ENCODE measurements around the gene PREB. TPM values are rescaled to one million over a fixed set of nuclear protein-coding genes. Genes with fewer than 3 reads are reported as not detected.
"Not testable (repeated sequence)": the region's sequence is repeated elsewhere in the genome, so short reads cannot be mapped to it uniquely, and the experiment has no call there.

The PREB gene
- total RNA-seq, 1 donor from 2014 or later, result 48.9 TPM

GRCh38 chr2:27115519-27115918, 18.9 kb downstream of the PREB start:
- Histone ChIP-seq H3K27me3 (ENCODE audit: insufficient read depth, low read length) (peaks cover 32% of the 10 kb centered on the region), H2AFZ (ENCODE audit: low read depth, low read length) (no peak overlapping the region), H3K9me3 (ENCODE audit: insufficient read depth, low read depth, low read length) (peaks cover 2% of the 10 kb centered on the region), H4K20me1 (ENCODE audit: insufficient read depth, low read length) (no peaks in the 10 kb centered on the region), H3K79me2 (ENCODE audit: insufficient read depth, low read length) (no peaks in the 10 kb centered on the region), H3K4me2 (ENCODE audit: low read length) (no peak overlapping the region), H3K9ac (ENCODE audit: low read length) (no peak overlapping the region), H3K27ac (ENCODE audit: low read depth, low read length) (no peak overlapping the region), H3K36me3 (ENCODE audit: insufficient read depth, low read length) (no peaks in the 10 kb centered on the region), H3K4me1 (ENCODE audit: insufficient read depth, low read length) (peaks cover 10% of the 10 kb centered on the region), H3K4me3 (ENCODE audit: insufficient read depth, low read depth, low read length) (no peak overlapping the region)
- DNase-seq (ENCODE audit: low read depth) (no peak), FAIRE-seq (no peak)
- H3K9me3 Mint-ChIP-seq (ENCODE audit: unreplicated experiment), result peaks cover 6% of the 10 kb centered on the region
- TF ChIP-seq CTCF (IDR thresholded peaks at IDR 0.05; ENCODE audit: insufficient read depth, low read depth, low read length), result no peak
- no peak for TF ChIP-seq EZH2 (IDR thresholded peaks at IDR 0.05; ENCODE audit: insufficient read depth, low read length)
- H3K4me3 Mint-ChIP-seq (ENCODE audit: unreplicated experiment), result no peak overlapping the region
- H3K27me3 Mint-ChIP-seq (ENCODE audit: low read depth, unreplicated experiment), result peaks cover 51% of the 10 kb centered on the region
- H3K36me3 Mint-ChIP-seq (ENCODE audit: low read depth, unreplicated experiment), result peaks cover 4% of the 10 kb centered on the region
- no peaks in the 10 kb centered on the region for H3K4me1 Mint-ChIP-seq (ENCODE audit: low read depth, unreplicated experiment)
- H3K27ac Mint-ChIP-seq (ENCODE audit: unreplicated experiment), result no peak overlapping the region

GRCh38 chr2:27111392-27112078, 22.9 kb downstream of the PREB start:
- not testable (repeated sequence) for H3K9me3 ChIP-seq (ENCODE audit: insufficient read depth, low read depth, low read length); H3K36me3 ChIP-seq (ENCODE audit: insufficient read depth, low read length); H3K4me1 ChIP-seq (ENCODE audit: insufficient read depth, low read length); H3K27ac Mint-ChIP-seq (ENCODE audit: unreplicated experiment); H3K36me3 Mint-ChIP-seq (ENCODE audit: low read depth, unreplicated experiment); H3K4me3 ChIP-seq (ENCODE audit: insufficient read depth, low read depth, low read length); H3K27me3 ChIP-seq (ENCODE audit: insufficient read depth, low read length); H3K4me1 Mint-ChIP-seq (ENCODE audit: low read depth, unreplicated experiment); H3K9me3 Mint-ChIP-seq (ENCODE audit: unreplicated experiment); DNase-seq (ENCODE audit: low read depth); H3K27ac ChIP-seq (ENCODE audit: low read depth, low read length); H4K20me1 ChIP-seq (ENCODE audit: insufficient read depth, low read length); H3K4me3 Mint-ChIP-seq (ENCODE audit: unreplicated experiment); FAIRE-seq; H3K79me2 ChIP-seq (ENCODE audit: insufficient read depth, low read length); H3K9ac ChIP-seq (ENCODE audit: low read length); H3K4me2 ChIP-seq (ENCODE audit: low read length); H2AFZ ChIP-seq (ENCODE audit: low read depth, low read length)
- peaks cover 28% of the 10 kb centered on the region for H3K27me3 Mint-ChIP-seq (ENCODE audit: low read depth, unreplicated experiment)

- not testable (repeated sequence) for H3K36me3 Mint-ChIP-seq (ENCODE audit: low read depth, unreplicated experiment); H3K9me3 ChIP-seq (ENCODE audit: insufficient read depth, low read depth, low read length); H3K9me3 Mint-ChIP-seq (ENCODE audit: unreplicated experiment); H3K27me3 ChIP-seq (ENCODE audit: insufficient read depth, low read length); H3K4me2 ChIP-seq (ENCODE audit: low read length); H3K27ac Mint-ChIP-seq (ENCODE audit: unreplicated experiment); H3K4me3 ChIP-seq (ENCODE audit: insufficient read depth, low read depth, low read length); H3K9ac ChIP-seq (ENCODE audit: low read length); H2AFZ ChIP-seq (ENCODE audit: low read depth, low read length); H3K4me1 ChIP-seq (ENCODE audit: insufficient read depth, low read length); H3K27ac ChIP-seq (ENCODE audit: low read depth, low read length); H4K20me1 ChIP-seq (ENCODE audit: insufficient read depth, low read length); H3K4me3 Mint-ChIP-seq (ENCODE audit: unreplicated experiment); H3K36me3 ChIP-seq (ENCODE audit: insufficient read depth, low read length); DNase-seq (ENCODE audit: low read depth); H3K79me2 ChIP-seq (ENCODE audit: insufficient read depth, low read length); FAIRE-seq; H3K4me1 Mint-ChIP-seq (ENCODE audit: low read depth, unreplicated experiment)
- peaks cover 32% of the 10 kb centered on the region for H3K27me3 Mint-ChIP-seq (ENCODE audit: low read depth, unreplicated experiment)
Observed at GRCh38 chr2:27110603-27111352, 23.7 kb downstream of the PREB start.
